IMR-90 (cell line): Measurements from ENCODE around the gene CGN.
A peak's percentile ranks its signal among the peaks of the same experiment; 100 is the strongest.

Experiments used
- BHLHE40 ChIP-seq: fragments of 150-350 bp; IDR thresholded peaks from 2 replicates; pipeline ENCODE4 v1.6.1; 2016; ENCODE audit warnings: mild to moderate bottlenecking, low read depth, low read length
- CEBPB ChIP-seq: IDR thresholded peaks from 2 replicates; pipeline ENCODE4 v1.6.1; 2012; ENCODE audit warnings: low read depth, low read length, improper control_type of control experiment
- CTCF ChIP-seq: conservative IDR thresholded peaks from 2 replicates; pipeline ENCODE4 v1.5.1; 2012; ENCODE audit warnings: mild to moderate bottlenecking, low read depth, low read length, improper control_type of control experiment
- MAFK ChIP-seq: IDR thresholded peaks from 2 replicates; pipeline ENCODE4 v1.6.1; 2012; ENCODE audit warnings: low read depth, low read length, improper control_type of control experiment
- MAZ ChIP-seq: IDR thresholded peaks from 2 replicates; pipeline ENCODE4 v1.6.1; 2012; ENCODE audit warnings: low read depth, mild to moderate bottlenecking, low read length, improper control_type of control experiment, moderate library complexity, borderline replicate concordance
- MXI1 ChIP-seq: IDR thresholded peaks from 2 replicates; pipeline ENCODE4 v1.6.1; 2012; ENCODE audit warnings: low read depth, mild to moderate bottlenecking, low read length, moderate library complexity, borderline replicate concordance
- POLR2A ChIP-seq: IDR thresholded peaks from 2 replicates; pipeline ENCODE4 v1.6.1; 2012; ENCODE audit warnings: mild to moderate bottlenecking, low read depth, low read length
- RAD21 ChIP-seq: IDR thresholded peaks from 2 replicates; pipeline ENCODE4 v1.6.1; 2012; ENCODE audit warnings: low read length, improper control_type of control experiment
- RCOR1 ChIP-seq: IDR thresholded peaks from 2 replicates; pipeline ENCODE4 v1.6.1; 2012; ENCODE audit warnings: mild to moderate bottlenecking, low read length, improper control_type of control experiment; ENCODE audit not compliant: insufficient replicate concordance
- SMC3 ChIP-seq: fragments of 150-350 bp; IDR thresholded peaks from 2 replicates; pipeline ENCODE4 v1.6.1; 2016; ENCODE audit warnings: low read depth, mild to moderate bottlenecking, antibody characterized with exemption, low read length, moderate library complexity
- TF ChIP-seq, protein P1 (sequence below): fragments of 150-350 bp; IDR thresholded peaks from 2 replicates; pipeline ENCODE4 v1.6.1; 2016; ENCODE audit warnings: low read depth, mild to moderate bottlenecking, low read length, moderate library complexity, borderline replicate concordance
- TF ChIP-seq, protein P2 (sequence below): fragments of 150-350 bp; IDR thresholded peaks from 2 replicates; pipeline ENCODE4 v1.6.1; 2017; ENCODE audit warnings: mild to moderate bottlenecking, antibody characterized with exemption, low read length, low read depth

DNA sequence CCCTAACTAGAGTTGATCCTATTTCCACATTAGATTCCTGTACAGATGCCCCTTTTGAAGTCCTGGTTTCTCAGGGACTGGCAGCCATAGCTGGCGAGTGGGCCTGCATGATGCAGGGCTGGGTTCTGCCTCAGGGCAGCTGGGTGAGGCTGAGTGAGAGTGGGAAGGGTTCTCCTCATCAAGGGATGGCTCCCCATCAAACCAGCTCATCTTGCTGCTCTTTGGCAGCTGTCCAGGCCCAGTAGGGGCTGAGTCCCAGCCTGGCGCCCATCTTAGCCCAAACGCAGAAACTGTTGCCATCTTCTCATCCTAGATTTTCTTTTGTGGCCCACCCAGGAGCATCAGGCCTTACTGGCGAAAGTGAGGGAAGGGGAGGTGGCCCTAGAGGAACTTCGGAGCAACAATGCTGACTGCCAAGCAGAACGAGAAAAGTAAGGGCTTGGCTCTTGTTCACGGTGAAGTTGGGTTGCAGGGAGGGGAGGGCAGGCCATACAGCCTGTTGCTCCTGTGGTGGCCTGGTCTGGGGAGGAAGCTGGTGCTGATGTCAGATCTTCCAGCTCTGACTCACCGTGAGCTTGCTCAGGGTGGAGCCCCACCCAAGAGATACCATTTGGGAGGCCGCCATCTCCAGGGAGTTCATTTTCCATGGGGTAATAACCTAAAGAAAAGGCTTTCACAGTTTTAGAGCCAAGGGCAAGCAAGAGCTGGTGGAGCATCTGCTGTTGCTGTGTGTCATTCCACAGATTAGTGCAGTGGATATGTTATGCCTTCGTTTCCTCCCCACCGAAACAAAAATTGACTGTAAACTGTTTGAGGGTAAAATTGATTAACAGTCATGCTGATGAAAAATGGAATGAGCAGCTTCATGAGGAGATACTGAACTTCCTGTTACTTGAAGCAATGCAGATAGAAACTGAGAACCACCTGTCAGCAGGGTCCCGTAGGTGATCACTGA is 63.7 kb downstream of the CGN start:
- TF ChIP-seq CTCF: no peak
- 0 out of 2 replicates have a peak, but pooled peaks have one; percentile 11 for TF ChIP-seq CEBPB
- no peak for TF ChIP-seq SMC3
- no peak for TF ChIP-seq POLR2A
- peak; percentile 16; the same call in 1 of the 2 replicates for TF ChIP-seq RAD21
- no peak for TF ChIP-seq MAFK
- TF ChIP-seq, protein P1, sequence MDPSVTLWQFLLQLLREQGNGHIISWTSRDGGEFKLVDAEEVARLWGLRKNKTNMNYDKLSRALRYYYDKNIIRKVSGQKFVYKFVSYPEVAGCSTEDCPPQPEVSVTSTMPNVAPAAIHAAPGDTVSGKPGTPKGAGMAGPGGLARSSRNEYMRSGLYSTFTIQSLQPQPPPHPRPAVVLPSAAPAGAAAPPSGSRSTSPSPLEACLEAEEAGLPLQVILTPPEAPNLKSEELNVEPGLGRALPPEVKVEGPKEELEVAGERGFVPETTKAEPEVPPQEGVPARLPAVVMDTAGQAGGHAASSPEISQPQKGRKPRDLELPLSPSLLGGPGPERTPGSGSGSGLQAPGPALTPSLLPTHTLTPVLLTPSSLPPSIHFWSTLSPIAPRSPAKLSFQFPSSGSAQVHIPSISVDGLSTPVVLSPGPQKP: no peak
- TF ChIP-seq BHLHE40: no peak
- TF ChIP-seq RCOR1: no peak
- TF ChIP-seq, protein P2, sequence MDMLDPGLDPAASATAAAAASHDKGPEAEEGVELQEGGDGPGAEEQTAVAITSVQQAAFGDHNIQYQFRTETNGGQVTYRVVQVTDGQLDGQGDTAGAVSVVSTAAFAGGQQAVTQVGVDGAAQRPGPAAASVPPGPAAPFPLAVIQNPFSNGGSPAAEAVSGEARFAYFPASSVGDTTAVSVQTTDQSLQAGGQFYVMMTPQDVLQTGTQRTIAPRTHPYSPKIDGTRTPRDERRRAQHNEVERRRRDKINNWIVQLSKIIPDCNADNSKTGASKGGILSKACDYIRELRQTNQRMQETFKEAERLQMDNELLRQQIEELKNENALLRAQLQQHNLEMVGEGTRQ: no peak
- TF ChIP-seq MXI1: no peak
- no peak for TF ChIP-seq MAZ
